ENCODE measurements around the gene CBFA2T3.

Gene CBFA2T3

GRCh38 chr16:88839745-88840599 is 137.0 kb downstream of the CBFA2T3 start:
- DNase-seq (ENCODE audit: low spot score) = no peak

GRCh38 chr16:88839026-88839529 is 137.9 kb downstream of the CBFA2T3 start:
- no peak for DNase-seq (ENCODE audit: low spot score)

- DNase-seq (ENCODE audit: low spot score) = no peak
These were observed 138.4 kb downstream of the CBFA2T3 start for GRCh38 chr16:88838566-88838965.

GRCh38 chr16:88837806-88838205 is 139.2 kb downstream of the CBFA2T3 start:
- no peak for DNase-seq (ENCODE audit: low spot score)

GRCh38 chr16:88836791-88837190 is 140.2 kb downstream of the CBFA2T3 start:
- DNase-seq (ENCODE audit: low spot score) = no peak

GRCh38 chr16:88835818-88836217 is 141.2 kb downstream of the CBFA2T3 start:
- no peak for DNase-seq (ENCODE audit: low spot score)

- DNase-seq (ENCODE audit: low spot score) = no peak
These were observed 141.6 kb downstream of the CBFA2T3 start for GRCh38 chr16:88835383-88835782.

GRCh38 chr16:88834670-88835069 is 142.3 kb downstream of the CBFA2T3 start:
- DNase-seq (ENCODE audit: low spot score) = no peak

- DNase-seq (ENCODE audit: low spot score) = no peak
These were observed 143.9 kb downstream of the CBFA2T3 start for GRCh38 chr16:88833086-88833485.

GRCh38 chr16:88831838-88832237 is 145.2 kb downstream of the CBFA2T3 start:
- DNase-seq (ENCODE audit: low spot score) = no peak

- DNase-seq (ENCODE audit: low spot score) = no peak
These were observed 146.2 kb downstream of the CBFA2T3 start for GRCh38 chr16:88830783-88831182.

- no peak for DNase-seq (ENCODE audit: low spot score)
These were observed 146.7 kb downstream of the CBFA2T3 start for GRCh38 chr16:88830258-88830657.

GRCh38 chr16:88828711-88829110 is 148.3 kb downstream of the CBFA2T3 start:
- DNase-seq (ENCODE audit: low spot score) = no peak

GRCh38 chr16:88827727-88828126 is 149.3 kb downstream of the CBFA2T3 start:
- DNase-seq (ENCODE audit: low spot score) = no peak

GRCh38 chr16:88826070-88826840 is 150.8 kb downstream of the CBFA2T3 start:
- no peak for DNase-seq (ENCODE audit: low spot score)

GRCh38 chr16:88825146-88825545 is 151.9 kb downstream of the CBFA2T3 start:
- no peak for DNase-seq (ENCODE audit: low spot score)

Measured in hematopoietic multipotent progenitor cell treated with erythropoietin and hydrocortisone succinate and interleukin-3 and kit ligand, for 17 days (in vitro differentiated cells).